ENCODE data around the gene GFPT2. TPM values are rescaled to one million over a fixed set of nuclear protein-coding genes. Genes with fewer than 3 reads are reported as not detected.

Gene GFPT2
- total RNA-seq, 2 donors from 2014 or later = 3.9 to 17.5 TPM

GRCh38 chr5:180334176-180334575 is 19.0 kb downstream of the GFPT2 start:
- peaks cover 35% of the 10 kb centered on the region for H3K4me1 ChIP-seq
- H3K4me3 ChIP-seq = no peak overlapping the region
- no peak for DNase-seq
- WGBS, 2 donors = 90 to 93% methylated on average over 3 to 6 of the region's 6 CpGs
- intact Hi-C loops (cut with DNase I) = no loop called here
- no peaks in the 10 kb centered on the region for H3K9me3 ChIP-seq
- H3K27ac ChIP-seq = no peak overlapping the region
- TF ChIP-seq CTCF (IDR thresholded peaks at IDR 0.05) (no peak), POLR2A (IDR thresholded peaks at IDR 0.05) (no peak)
- H3K36me3 ChIP-seq (replicated peaks in 1 of 2; ENCODE audit: insufficient read depth in 1 of 2, low read depth in 2 of 2) = no peaks in the 10 kb centered on the region
- no peak for ATAC-seq
- no peaks in the 10 kb centered on the region for H3K27me3 ChIP-seq

GRCh38 chr5:180333661-180334060 is 19.5 kb downstream of the GFPT2 start:
- H3K4me1 ChIP-seq = peaks cover 35% of the 10 kb centered on the region
- no peaks in the 10 kb centered on the region for H3K9me3 ChIP-seq
- ATAC-seq = no peak
- 77 to 79% methylated on average over 3 to 4 of the region's 4 CpGs for WGBS, 2 donors
- intact Hi-C loops (cut with DNase I) = no loop called here
- no peak overlapping the region for H3K4me3 ChIP-seq
- TF ChIP-seq CTCF (IDR thresholded peaks at IDR 0.05) = no peak
- TF ChIP-seq POLR2A (IDR thresholded peaks at IDR 0.05) = no peak
- H3K27me3 ChIP-seq = no peaks in the 10 kb centered on the region
- DNase-seq = no peak
- no peaks in the 10 kb centered on the region for H3K36me3 ChIP-seq (replicated peaks in 1 of 2; ENCODE audit: insufficient read depth in 1 of 2, low read depth in 2 of 2)
- H3K27ac ChIP-seq = no peak overlapping the region

GRCh38 chr5:180332861-180333260 is 20.3 kb downstream of the GFPT2 start:
- intact Hi-C loops (cut with DNase I) = no loop called here
- Histone ChIP-seq H3K9me3 (no peaks in the 10 kb centered on the region), H3K27ac (no peak overlapping the region), H3K4me3 (no peak overlapping the region), H3K27me3 (no peaks in the 10 kb centered on the region), H3K4me1 (peaks cover 35% of the 10 kb centered on the region), H3K36me3 (replicated peaks in 1 of 2; ENCODE audit: insufficient read depth in 1 of 2, low read depth in 2 of 2) (no peaks in the 10 kb centered on the region)
- ATAC-seq (no peak), DNase-seq (no peak)
- no peak for TF ChIP-seq CTCF (IDR thresholded peaks at IDR 0.05)
- no peak for TF ChIP-seq POLR2A (IDR thresholded peaks at IDR 0.05)
- WGBS, 2 donors = 74 to 97% methylated on average over 3 of the region's 3 CpGs

GRCh38 chr5:180332051-180332517 is 21.1 kb downstream of the GFPT2 start:
- peak; percentile 68 to 83 (median 76) for DNase-seq
- peak; percentile 70 for ATAC-seq
- Histone ChIP-seq H3K36me3 (replicated peaks in 1 of 2; ENCODE audit: insufficient read depth in 1 of 2, low read depth in 2 of 2) (no peaks in the 10 kb centered on the region), H3K4me1 (peaks cover 35% of the 10 kb centered on the region), H3K27me3 (no peaks in the 10 kb centered on the region), H3K9me3 (no peaks in the 10 kb centered on the region), H3K4me3 (no peak overlapping the region), H3K27ac (peak overlapping the region in 1 of 4 donors; percentile 66)
- intact Hi-C loops (cut with DNase I) = no loop called here
- WGBS, 2 donors = 2 to 3% methylated on average over 9 to 12 of the region's 13 CpGs
- peak; percentile 11 to 41 (median 33) for TF ChIP-seq CTCF (IDR thresholded peaks at IDR 0.05)
- no peak for TF ChIP-seq POLR2A (IDR thresholded peaks at IDR 0.05)

- Histone ChIP-seq H3K36me3 (replicated peaks in 1 of 2; ENCODE audit: insufficient read depth in 1 of 2, low read depth in 2 of 2) (no peaks in the 10 kb centered on the region), H3K27ac (peak overlapping the region in 3 of 4 donors; percentile 43 to 66 (median 59)), H3K27me3 (no peaks in the 10 kb centered on the region), H3K4me1 (peaks cover 31% of the 10 kb centered on the region), H3K4me3 (no peak overlapping the region), H3K9me3 (no peaks in the 10 kb centered on the region)
- no peak for TF ChIP-seq CTCF (IDR thresholded peaks at IDR 0.05)
- no peak for TF ChIP-seq POLR2A (IDR thresholded peaks at IDR 0.05)
- intact Hi-C loops (cut with DNase I) = no loop called here
- ATAC-seq (no peak), DNase-seq (no peak)
- WGBS, 2 donors = 44 to 50% methylated on average over 5 to 7 of the region's 7 CpGs
These were observed 21.5 kb downstream of the GFPT2 start for GRCh38 chr5:180331647-180331950.
